LNCaP clone FGC (cell line): ENCODE measurements around the gene SLC26A6.

Source experiments
- DNase-seq: peaks from one replicate; pipeline ENCODE4 v3.0.0-alpha.2; 2011; ENCODE audit warnings: low read depth
- H3K4me3 ChIP-seq: 2 replicates; pipeline ENCODE4 v1.5.1; 2011; ENCODE audit warnings: mild to moderate bottlenecking, low read depth, low read length, control low read depth
- TF ChIP-seq, protein P1 (sequence below): IDR thresholded peaks from 2 replicates; pipeline ENCODE4 v1.5.1; 2012; ENCODE audit warnings: mild to moderate bottlenecking; ENCODE audit not compliant: control insufficient read depth, insufficient read depth; ENCODE audit errors: extremely low read depth

SLC26A6 gene

GRCh38 chr3:48651771-48652170, 16.5 kb upstream of the SLC26A6 start:
- DNase-seq: no peak
- TF ChIP-seq, protein P1, sequence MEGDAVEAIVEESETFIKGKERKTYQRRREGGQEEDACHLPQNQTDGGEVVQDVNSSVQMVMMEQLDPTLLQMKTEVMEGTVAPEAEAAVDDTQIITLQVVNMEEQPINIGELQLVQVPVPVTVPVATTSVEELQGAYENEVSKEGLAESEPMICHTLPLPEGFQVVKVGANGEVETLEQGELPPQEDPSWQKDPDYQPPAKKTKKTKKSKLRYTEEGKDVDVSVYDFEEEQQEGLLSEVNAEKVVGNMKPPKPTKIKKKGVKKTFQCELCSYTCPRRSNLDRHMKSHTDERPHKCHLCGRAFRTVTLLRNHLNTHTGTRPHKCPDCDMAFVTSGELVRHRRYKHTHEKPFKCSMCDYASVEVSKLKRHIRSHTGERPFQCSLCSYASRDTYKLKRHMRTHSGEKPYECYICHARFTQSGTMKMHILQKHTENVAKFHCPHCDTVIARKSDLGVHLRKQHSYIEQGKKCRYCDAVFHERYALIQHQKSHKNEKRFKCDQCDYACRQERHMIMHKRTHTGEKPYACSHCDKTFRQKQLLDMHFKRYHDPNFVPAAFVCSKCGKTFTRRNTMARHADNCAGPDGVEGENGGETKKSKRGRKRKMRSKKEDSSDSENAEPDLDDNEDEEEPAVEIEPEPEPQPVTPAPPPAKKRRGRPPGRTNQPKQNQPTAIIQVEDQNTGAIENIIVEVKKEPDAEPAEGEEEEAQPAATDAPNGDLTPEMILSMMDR: no peak

DNA sequence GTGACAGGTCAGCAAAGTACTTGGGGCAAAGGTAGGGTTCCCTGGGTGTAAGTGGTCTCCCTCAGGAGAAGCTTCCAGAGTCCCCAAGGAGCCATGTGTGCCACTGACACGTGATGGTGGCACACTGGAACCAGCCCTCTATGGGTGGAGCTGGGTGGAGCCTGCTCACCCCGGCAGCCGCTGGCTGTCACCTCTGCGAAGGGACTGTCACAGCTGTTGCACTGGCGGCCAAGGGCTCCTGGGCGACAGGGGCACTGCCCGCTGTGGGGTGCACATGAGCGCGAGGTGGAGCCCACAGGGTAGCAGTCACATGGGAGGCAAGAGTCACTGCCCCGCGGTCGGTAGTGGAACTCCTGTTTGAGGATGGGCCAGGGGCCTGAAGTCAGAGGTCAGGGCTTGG, 15.5 kb upstream of the SLC26A6 start:
- TF ChIP-seq, protein P1: no peak
- no peak overlapping the region for H3K4me3 ChIP-seq
- no peak for DNase-seq

More at GRCh38 chr3:48651771-48652170, 16.5 kb upstream of the SLC26A6 start:
- H3K4me3 ChIP-seq: no peak overlapping the region

DNA sequence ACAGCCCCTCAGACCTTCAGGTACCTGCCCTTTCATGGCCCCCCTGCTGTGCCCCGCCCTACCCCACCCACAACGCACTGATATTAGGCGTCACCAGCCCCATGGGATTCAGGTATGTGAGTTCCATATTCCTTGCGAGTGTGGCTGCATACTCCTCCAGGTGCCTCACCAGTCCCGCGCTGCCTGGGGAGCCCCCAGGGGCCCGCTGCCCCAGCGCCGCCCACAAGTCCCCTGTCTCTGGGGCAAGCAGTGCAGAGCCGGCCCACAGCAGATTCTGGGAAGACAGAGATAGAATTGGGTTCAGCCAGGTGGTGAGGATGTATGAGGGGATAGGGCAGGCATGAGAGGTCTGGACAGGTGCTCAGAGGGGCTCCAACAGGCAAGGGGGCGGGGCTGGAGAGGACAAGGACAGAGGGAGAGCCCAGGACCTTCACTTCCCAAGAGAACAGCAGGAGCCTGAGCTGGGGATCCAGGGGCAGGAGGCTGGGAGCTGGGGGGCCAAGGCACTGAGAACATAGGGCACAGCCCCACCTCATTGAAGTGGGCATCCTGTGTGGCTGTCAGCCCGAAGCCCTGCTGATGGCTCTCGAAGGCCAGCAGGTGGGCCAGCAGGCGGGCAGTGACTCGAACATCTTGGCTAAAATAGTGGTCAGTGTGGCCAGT, 13.1 kb upstream of the SLC26A6 start:
- H3K4me3 ChIP-seq: no peak overlapping the region
- DNase-seq: no peak
- TF ChIP-seq, protein P1: no peak

GRCh38 chr3:48647714-48648113, 12.5 kb upstream of the SLC26A6 start:
- TF ChIP-seq, protein P1: no peak
- no peak overlapping the region for H3K4me3 ChIP-seq
- DNase-seq: no peak

DNA sequence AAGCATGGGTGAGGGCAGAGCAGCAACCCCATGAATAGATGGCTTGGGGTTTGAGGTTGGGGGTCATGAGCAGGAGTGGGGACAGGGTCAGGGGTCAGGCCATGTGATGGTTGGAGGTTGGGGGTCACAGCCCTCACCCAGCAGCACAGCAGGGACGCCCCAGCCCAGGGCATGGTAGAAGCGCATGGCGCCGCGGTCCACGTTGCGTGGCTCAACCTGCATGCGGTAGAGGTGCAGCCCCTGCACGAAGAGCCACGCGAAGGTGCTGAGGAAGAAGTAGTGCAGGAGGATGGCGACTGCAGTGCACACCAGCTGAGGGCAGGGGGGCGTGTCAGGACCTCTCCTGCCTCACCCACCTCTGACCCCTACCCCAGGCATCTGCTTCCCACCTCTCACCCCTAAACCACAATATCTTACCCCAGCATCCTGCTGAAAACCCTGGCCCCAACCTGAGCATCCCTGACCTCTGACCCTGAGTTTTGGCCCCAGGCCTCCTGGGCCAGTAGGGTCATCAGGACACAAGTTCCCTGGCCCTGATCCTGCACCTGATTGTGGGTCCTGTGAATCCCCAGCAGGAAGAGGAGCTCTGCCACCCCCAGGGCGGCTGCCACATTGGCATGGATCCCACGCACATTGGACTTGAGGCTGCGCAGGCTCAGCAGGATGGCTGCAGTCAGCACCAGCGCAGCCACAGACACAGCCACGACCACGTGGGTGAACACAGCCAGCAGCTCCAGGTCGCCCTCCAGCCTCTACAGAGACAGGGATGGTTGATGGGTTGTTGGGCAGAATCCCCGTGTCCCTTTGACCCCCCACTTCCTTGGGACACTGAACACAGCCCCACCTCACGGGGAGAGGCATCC, 9.9 kb upstream of the SLC26A6 start:
- H3K4me3 ChIP-seq: no peak overlapping the region
- TF ChIP-seq, protein P1: no peak
- DNase-seq: no peak

DNA sequence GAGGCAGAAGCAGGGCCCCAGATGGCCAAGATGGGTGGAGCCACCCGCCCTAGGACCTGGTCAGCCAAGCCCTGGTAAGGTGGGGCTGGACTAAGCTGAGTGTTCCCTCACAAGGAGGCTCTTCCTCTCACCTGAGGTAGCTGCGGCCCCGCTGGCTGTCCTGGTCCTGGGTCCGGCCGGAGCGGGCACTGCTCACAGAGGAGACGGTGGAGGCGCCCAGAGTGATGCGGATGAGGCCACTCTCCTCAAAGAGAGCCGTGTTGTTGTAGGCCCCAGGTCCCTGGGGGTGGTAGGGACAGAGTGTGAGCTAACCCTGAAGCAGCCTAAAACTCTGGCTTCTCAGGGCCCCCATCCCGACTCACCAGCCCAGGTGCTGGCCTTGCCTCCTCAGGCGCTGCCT, 7.3 kb upstream of the SLC26A6 start:
- no peak for DNase-seq
- H3K4me3 ChIP-seq: no peak overlapping the region
- TF ChIP-seq, protein P1: no peak
